Lower leg skin (tissue), 3 donors: ENCODE results near the gene UROC1.

ENCODE experiments used
- POLR2A ChIP-seq, 2 donors: fragments of 450-650 bp; IDR thresholded peaks; one replicate each; pipeline ENCODE4 v1.6.1; 2016 to 2017; ENCODE audit warnings: antibody characterized with exemption in 2 of 2, mild to moderate bottlenecking in 1 of 2, moderate library complexity in 1 of 2
- TF ChIP-seq, protein P1 (sequence below), 3 donors: fragments of 450-650 bp; IDR thresholded peaks; one replicate each; pipeline ENCODE4 v1.5.1; 2016; ENCODE audit warnings: antibody characterized with exemption in 3 of 3, mild to moderate bottlenecking in 3 of 3, moderate library complexity in 2 of 3

DNA sequence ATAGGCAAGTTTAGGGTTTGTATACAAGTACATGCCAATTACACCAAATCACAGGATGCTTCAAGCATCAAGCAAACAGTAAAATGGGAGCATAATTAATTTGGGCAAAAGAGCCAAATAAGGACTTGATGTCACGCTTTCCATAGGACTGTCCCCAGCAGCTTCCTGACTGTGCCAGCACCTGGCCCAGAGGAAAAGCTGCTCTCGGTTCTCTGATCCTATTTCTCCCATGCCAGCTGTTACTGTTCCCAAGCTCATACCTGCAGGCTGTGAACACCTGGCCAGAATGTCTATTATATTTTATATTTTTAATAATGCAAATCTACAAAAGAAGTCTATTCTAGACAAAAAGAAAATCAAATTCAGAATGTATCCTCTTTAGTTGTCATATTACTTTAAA is 54.1 kb downstream of the UROC1 start:
- TF ChIP-seq, protein P1, sequence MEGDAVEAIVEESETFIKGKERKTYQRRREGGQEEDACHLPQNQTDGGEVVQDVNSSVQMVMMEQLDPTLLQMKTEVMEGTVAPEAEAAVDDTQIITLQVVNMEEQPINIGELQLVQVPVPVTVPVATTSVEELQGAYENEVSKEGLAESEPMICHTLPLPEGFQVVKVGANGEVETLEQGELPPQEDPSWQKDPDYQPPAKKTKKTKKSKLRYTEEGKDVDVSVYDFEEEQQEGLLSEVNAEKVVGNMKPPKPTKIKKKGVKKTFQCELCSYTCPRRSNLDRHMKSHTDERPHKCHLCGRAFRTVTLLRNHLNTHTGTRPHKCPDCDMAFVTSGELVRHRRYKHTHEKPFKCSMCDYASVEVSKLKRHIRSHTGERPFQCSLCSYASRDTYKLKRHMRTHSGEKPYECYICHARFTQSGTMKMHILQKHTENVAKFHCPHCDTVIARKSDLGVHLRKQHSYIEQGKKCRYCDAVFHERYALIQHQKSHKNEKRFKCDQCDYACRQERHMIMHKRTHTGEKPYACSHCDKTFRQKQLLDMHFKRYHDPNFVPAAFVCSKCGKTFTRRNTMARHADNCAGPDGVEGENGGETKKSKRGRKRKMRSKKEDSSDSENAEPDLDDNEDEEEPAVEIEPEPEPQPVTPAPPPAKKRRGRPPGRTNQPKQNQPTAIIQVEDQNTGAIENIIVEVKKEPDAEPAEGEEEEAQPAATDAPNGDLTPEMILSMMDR (IDR thresholded peaks at IDR 0.05), result no peak
- TF ChIP-seq POLR2A (IDR thresholded peaks at IDR 0.05), result no peak
